ENCODE data around the gene QDPR.

Gene QDPR

DNA sequence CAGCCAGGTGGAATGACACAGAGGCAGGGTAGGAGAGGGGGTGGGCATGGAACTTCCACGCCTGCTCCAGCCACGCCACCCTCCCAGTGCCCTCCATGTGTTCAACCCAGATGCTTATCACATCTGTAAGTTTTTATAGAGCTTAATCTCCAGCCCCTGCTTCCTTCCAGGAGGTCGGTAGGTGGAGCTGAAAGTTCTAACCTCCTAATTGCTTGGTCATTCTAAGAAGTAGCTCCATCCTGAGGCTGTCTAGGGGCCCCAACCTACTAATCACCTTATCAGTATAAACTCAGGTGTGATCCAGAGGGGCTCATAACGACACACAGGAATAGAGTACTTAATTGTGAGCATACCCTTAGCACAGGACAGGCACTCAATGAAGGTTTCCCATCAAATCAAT, 18.3 kb downstream of the QDPR start:
- TF ChIP-seq, protein P1, sequence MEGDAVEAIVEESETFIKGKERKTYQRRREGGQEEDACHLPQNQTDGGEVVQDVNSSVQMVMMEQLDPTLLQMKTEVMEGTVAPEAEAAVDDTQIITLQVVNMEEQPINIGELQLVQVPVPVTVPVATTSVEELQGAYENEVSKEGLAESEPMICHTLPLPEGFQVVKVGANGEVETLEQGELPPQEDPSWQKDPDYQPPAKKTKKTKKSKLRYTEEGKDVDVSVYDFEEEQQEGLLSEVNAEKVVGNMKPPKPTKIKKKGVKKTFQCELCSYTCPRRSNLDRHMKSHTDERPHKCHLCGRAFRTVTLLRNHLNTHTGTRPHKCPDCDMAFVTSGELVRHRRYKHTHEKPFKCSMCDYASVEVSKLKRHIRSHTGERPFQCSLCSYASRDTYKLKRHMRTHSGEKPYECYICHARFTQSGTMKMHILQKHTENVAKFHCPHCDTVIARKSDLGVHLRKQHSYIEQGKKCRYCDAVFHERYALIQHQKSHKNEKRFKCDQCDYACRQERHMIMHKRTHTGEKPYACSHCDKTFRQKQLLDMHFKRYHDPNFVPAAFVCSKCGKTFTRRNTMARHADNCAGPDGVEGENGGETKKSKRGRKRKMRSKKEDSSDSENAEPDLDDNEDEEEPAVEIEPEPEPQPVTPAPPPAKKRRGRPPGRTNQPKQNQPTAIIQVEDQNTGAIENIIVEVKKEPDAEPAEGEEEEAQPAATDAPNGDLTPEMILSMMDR (IDR thresholded peaks at IDR 0.05), result no peak

DNA sequence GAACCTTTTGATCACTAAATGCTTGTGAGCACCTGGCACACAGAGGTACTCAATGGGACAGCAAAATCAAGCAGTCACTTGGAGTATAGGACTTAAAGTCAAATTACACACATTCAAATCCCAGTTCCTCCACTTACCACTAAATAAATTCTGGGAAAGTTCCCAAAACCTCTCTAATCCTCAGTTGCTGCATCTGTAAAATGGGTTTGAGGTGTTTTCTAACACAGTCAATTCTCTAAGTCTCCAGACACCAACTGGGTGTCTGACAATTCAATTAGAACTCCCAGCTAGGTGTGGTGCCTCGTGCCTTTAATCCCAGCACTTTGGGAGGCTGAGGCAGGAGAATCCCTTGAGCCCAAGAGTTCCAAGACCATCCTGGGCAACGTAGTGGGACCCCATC, 19.0 kb downstream of the QDPR start:
- TF ChIP-seq, protein P1 (IDR thresholded peaks at IDR 0.05), result no peak

DNA sequence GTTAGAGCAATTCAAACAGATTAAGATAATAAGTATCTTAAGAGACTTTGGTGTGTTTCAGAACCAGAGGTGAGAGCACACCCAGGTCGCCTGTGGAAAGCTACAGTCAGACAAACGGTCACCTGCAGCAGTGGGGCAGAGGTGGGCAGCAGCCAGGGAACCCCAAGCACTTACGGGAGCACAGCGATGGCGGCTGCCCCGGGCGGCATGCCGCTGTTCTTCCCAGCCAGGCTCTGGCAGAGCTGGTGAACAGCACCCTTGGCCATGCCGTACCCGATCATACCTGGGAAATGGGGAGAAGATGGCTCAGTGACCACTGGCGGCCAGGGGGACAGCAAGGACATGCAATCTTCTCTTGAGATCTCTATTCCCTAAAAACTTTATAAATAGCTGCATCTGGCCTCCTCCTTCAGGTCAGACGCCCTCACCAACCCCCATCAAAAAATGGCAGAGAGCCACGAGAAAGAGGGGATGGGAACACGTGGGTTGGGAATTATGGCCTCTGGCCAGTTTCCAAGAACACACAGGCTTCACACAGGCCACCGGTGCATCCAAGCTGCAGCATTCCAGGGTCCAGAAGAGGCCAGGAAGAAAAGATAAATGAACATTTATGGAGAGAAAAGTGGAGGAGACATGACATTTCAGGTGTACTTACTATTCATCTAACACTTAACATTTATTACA, 19.7 kb downstream of the QDPR start:
- TF ChIP-seq, protein P1 (IDR thresholded peaks at IDR 0.05), result no peak

DNA sequence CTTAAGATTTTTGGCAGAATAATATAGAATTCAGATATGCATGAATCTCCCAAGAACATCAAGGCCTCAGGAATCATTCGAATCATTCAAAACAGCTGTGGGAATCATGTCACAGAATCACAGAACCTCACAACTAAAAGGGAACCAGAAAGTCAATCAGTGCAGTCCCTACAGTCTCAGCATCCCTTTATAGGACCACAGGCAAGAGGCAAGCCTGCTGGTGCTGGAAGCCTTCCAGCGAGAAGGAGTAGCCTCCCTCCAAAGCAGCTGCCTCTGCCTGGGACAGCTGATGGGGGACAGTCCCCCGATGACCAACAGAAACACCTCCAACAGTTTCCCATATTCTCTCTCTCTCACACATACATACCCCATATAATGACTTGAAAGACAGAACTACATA, 20.7 kb downstream of the QDPR start:
- TF ChIP-seq, protein P1 (IDR thresholded peaks at IDR 0.05), result no peak

DNA sequence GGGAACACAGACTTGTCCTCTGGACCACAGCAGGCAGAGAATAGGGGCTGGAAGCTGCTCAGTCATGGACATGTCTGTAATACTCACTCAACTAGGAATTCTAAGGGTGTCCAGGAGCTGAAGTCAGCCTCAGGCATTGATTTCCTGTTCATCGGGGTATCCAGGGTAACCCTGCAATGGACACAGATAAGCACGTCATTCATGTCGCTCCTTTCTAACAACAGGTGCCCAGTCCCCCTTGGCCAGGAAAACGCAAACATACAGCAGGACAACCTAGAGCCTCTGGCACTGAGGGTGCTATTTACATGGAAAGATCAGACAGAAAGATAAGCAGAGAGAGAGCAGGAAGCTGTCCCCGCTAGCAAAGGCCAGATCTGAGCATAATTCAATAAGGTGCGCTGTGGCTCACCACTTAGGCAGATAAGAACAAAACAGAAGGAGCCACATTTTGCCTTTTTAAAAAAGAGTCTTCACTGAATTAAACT, 21.3 kb downstream of the QDPR start:
- TF ChIP-seq, protein P1 (IDR thresholded peaks at IDR 0.05), result no peak

DNA sequence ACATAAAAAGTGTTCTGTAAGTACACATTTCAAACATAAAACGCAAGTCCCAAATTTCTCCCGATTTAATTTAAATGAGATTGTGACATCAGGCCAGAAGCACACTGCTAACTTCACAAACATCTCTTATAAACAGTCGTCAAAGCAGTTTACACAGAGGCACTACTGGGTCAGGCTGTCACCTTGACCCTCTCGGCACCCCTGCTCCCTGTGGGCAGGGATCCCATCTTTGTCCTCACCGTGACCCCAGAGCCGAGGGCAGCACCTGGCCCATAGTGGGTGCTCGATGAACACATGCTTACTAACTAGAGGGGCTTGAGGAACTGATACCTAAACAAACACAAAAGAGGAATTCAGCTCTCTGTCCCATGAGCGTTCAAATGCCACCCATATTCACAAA, 22.2 kb downstream of the QDPR start:
- TF ChIP-seq, protein P1 (IDR thresholded peaks at IDR 0.05), result no peak

DNA sequence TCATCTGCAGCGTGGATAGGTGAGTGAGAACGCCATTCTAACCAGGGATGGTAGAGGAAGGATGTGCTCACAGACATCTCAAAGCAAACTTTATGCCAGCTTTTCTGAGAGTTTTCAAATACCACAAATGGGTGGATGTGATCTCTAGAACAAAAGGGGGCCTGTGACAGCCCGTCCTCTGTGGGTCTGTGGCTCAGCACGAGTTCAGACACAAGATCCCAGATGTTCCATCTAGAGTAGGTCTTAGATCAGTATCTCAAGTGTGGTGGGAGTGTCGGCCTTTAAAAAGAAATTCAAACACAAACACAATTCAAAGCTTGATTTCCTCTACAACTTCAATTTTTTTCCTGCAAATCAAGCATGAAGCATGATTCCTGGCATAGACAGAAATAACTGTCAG, 22.8 kb downstream of the QDPR start:
- TF ChIP-seq, protein P1 (IDR thresholded peaks at IDR 0.05), result no peak

DNA sequence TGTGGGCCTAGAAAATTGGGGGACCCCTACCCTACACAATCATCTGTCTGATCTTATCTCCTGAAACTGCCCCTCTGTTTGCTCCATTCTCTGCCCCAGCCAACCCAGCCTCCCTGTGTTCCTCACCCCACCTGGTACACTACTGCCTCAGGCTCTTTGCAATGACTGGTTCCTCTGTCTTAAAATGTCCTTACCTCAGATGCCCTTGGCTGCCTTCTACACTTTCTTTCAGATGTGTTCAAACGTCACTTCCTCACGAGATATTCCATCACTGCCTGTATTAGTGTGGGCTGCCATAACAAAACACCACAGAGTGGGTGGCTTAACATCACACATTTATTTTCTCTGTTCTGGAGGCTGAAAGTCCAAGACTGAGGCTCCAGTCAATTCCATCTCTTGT, 29.2 kb downstream of the QDPR start:
- TF ChIP-seq, protein P1 (IDR thresholded peaks at IDR 0.05), result no peak
